HG03521 (cell line): ENCODE measurements around the gene SPHK1.

Source experiments
- ATAC-seq: cut with Tn5 transposase; IDR thresholded peaks from one replicate; pipeline ENCODE4 v1.9.1; 2021; ENCODE audit warnings: mild to moderate bottlenecking, moderate library complexity; ENCODE audit not compliant: unreplicated experiment

The SPHK1 gene

GRCh38 chr17:76363107-76363842, 21.1 kb upstream of the SPHK1 start:
- no peak for ATAC-seq

- ATAC-seq = no peak
Observed at GRCh38 chr17:76365256-76365903, 19.0 kb upstream of the SPHK1 start.

- no peak for ATAC-seq
Observed at GRCh38 chr17:76366247-76366646, 18.2 kb upstream of the SPHK1 start.

GRCh38 chr17:76367642-76368041, 16.8 kb upstream of the SPHK1 start:
- no peak for ATAC-seq

GRCh38 chr17:76368545-76368944, 15.9 kb upstream of the SPHK1 start:
- no peak for ATAC-seq

- ATAC-seq = no peak
Observed at GRCh38 chr17:76369379-76369778, 15.0 kb upstream of the SPHK1 start.

GRCh38 chr17:76369804-76370203, 14.6 kb upstream of the SPHK1 start:
- no peak for ATAC-seq

GRCh38 chr17:76370261-76370993, 14.0 kb upstream of the SPHK1 start:
- ATAC-seq = no peak

GRCh38 chr17:76371656-76372628, 12.5 kb upstream of the SPHK1 start:
- no peak for ATAC-seq

- no peak for ATAC-seq
Observed at GRCh38 chr17:76376318-76377133, 7.9 kb upstream of the SPHK1 start.

- ATAC-seq = no peak
Observed at GRCh38 chr17:76378548-76379274, 5.7 kb upstream of the SPHK1 start.

- ATAC-seq = no peak
Observed at GRCh38 chr17:76379275-76379641, 5.2 kb upstream of the SPHK1 start.

GRCh38 chr17:76379646-76380376, 4.6 kb upstream of the SPHK1 start:
- no peak for ATAC-seq

- no peak for ATAC-seq
Observed at GRCh38 chr17:76381633-76382350, 2.6 kb upstream of the SPHK1 start.

- ATAC-seq = no peak
Observed at GRCh38 chr17:76382351-76382802, 2.0 kb upstream of the SPHK1 start.

GRCh38 chr17:76382803-76383545, 1.4 kb upstream of the SPHK1 start:
- no peak for ATAC-seq

- no peak for ATAC-seq
Observed at GRCh38 chr17:76383546-76384221, 725 bp upstream of the SPHK1 start.
